ENCODE measurements around the gene PRPSAP1. TPM values are rescaled to one million over a fixed set of nuclear protein-coding genes. Genes with fewer than 3 reads are reported as not detected.

Gene PRPSAP1
- total RNA-seq, 1 experiment from 2014 or later: 38.4 TPM

GRCh38 chr17:76381633-76382350, 28.1 kb upstream of the PRPSAP1 start:
- Histone ChIP-seq H3K23me2 (ENCODE audit: insufficient read length, low read depth, low read length, poor library complexity, severe bottlenecking) (peaks cover 17% of the 10 kb centered on the region), H3K18ac (ENCODE audit: insufficient read length, low read depth, low read length) (no peak overlapping the region), H3K79me1 (ENCODE audit: insufficient read depth, low read depth, low read length, poor library complexity, severe bottlenecking) (no peaks in the 10 kb centered on the region), H3K9me3 (ENCODE audit: control insufficient read depth, low read depth, low read length) (no peaks in the 10 kb centered on the region), H3T11ph (ENCODE audit: low read length) (no peak overlapping the region), H2BK12ac (ENCODE audit: insufficient read length, low read depth, low read length) (no peak overlapping the region), H3K9ac (ENCODE audit: extremely low read depth, insufficient read length, low read length) (no peak overlapping the region), H3K27ac (ENCODE audit: insufficient read length, low read depth, low read length) (no peak overlapping the region), H3K23ac (ENCODE audit: insufficient read length, low read depth, low read length) (no peak overlapping the region), H2AFZ (ENCODE audit: low read length) (no peak overlapping the region), H3K27me3 (ENCODE audit: insufficient read depth, low read length) (peaks cover 16% of the 10 kb centered on the region; the same call in 1 of the 2 replicates), H4K8ac (replicated peaks; ENCODE audit: insufficient read length, low read depth, low read length) (no peak overlapping the region), H2BK20ac (ENCODE audit: low read depth, low read length, poor library complexity, severe bottlenecking) (no peak overlapping the region), H4K91ac (ENCODE audit: insufficient read length, low read depth, low read length) (no peak overlapping the region), H3K56ac (ENCODE audit: insufficient read length, low read depth, low read length) (no peak overlapping the region), H2BK5ac (ENCODE audit: insufficient read length, low read length) (no peak overlapping the region), H2BK15ac (ENCODE audit: low read depth, low read length) (no peak overlapping the region), H2BK120ac (ENCODE audit: low read depth, low read length, poor library complexity, severe bottlenecking) (no peak overlapping the region), H3K79me2 (ENCODE audit: insufficient read depth, low read length) (no peaks in the 10 kb centered on the region), H3K14ac (ENCODE audit: insufficient read depth, low read length) (no peak overlapping the region), H4K20me1 (ENCODE audit: control insufficient read depth, insufficient read depth, insufficient read length) (no peaks in the 10 kb centered on the region), H3K4me1 (ENCODE audit: insufficient read depth, low read length) (0 out of 2 replicates have a peak, but pooled peaks cover 2% of the 10 kb centered on the region), H3K4ac (ENCODE audit: low read depth, low read length) (no peak overlapping the region), H4K5ac (ENCODE audit: insufficient read length, low read depth, low read length) (no peak overlapping the region), H3K4me2 (ENCODE audit: insufficient read depth, insufficient read length, low read length) (peak overlapping the region; percentile 79), H2AK5ac (ENCODE audit: insufficient read length, low read length) (no peak overlapping the region)
- H3K27me3 Mint-ChIP-seq (ENCODE audit: low read depth): peaks cover 66% of the 10 kb centered on the region
- H3K36me3 Mint-ChIP-seq (ENCODE audit: insufficient read depth in 1 of 3, low read depth in 3 of 3): peaks cover 0 to 2% (median 0%) of the 10 kb centered on the region in 3 experiments; a peak in 2 of 7 replicates
- H3K4me1 Mint-ChIP-seq: peaks cover 13 to 27% of the 10 kb centered on the region in 2 experiments
- DNase-seq: peak; percentile 46
- TF ChIP-seq, protein P1, sequence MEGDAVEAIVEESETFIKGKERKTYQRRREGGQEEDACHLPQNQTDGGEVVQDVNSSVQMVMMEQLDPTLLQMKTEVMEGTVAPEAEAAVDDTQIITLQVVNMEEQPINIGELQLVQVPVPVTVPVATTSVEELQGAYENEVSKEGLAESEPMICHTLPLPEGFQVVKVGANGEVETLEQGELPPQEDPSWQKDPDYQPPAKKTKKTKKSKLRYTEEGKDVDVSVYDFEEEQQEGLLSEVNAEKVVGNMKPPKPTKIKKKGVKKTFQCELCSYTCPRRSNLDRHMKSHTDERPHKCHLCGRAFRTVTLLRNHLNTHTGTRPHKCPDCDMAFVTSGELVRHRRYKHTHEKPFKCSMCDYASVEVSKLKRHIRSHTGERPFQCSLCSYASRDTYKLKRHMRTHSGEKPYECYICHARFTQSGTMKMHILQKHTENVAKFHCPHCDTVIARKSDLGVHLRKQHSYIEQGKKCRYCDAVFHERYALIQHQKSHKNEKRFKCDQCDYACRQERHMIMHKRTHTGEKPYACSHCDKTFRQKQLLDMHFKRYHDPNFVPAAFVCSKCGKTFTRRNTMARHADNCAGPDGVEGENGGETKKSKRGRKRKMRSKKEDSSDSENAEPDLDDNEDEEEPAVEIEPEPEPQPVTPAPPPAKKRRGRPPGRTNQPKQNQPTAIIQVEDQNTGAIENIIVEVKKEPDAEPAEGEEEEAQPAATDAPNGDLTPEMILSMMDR (conservative IDR thresholded peaks at IDR 0.05): no peak
- no CpG with 5 or more reads among the region's 19 CpGs for WGBS (ENCODE audit: extremely low coverage, insufficient read length, low lambda C conversion rate)
- H3K27ac Mint-ChIP-seq: no peak overlapping the region; a peak in 1 of 7 replicates
- H3K9me3 Mint-ChIP-seq: no peaks in the 10 kb centered on the region; a peak in 2 of 5 replicates
- H3K4me3 Mint-ChIP-seq: peak overlapping the region; percentile 81 to 96

All from H9 (cell line).